SK-N-SH (cell line): ENCODE measurements around the gene C15orf61. TPM values are rescaled to one million over a fixed set of nuclear protein-coding genes. Genes with fewer than 3 reads are reported as not detected.

Experiments
- CTCF ChIA-PET: fragments of 300-600, 350-600 bp; formaldehyde crosslinking; extraction: SDS; loops from one replicate; lab custom pipeline; 2021; lab: Yijun Ruan, JAX
- POLR2A ChIA-PET: fragments of 350-600 bp; sonication (Branson Sonifier 250); formaldehyde crosslinking; extraction: SDS; loops from one replicate; lab custom pipeline; 2020; ENCODE audit warnings: antibody characterized with exemption, inconsistent platforms; lab: Yijun Ruan, JAX
- DNase-seq: peaks from one replicate; pipeline ENCODE4 v3.0.0; 2012
- H2AFZ ChIP-seq: fragments of 200-600 bp; sonication (generic); 2 replicates; pipeline ENCODE4 v1.8.1; 2016; ENCODE audit warnings: antibody characterized with exemption, mild to moderate bottlenecking, low read depth
- H3F3A ChIP-seq: fragments of 200-600 bp; sonication (generic); replicated peaks from 2 replicates; pipeline ENCODE3; 2016; ENCODE audit warnings: antibody characterized with exemption, mild to moderate bottlenecking; ENCODE audit not compliant: insufficient read depth
- H3K27ac ChIP-seq, 2 experiments: fragments of 200-500 bp in 1 of 2; fragments of 200-600 bp in 1 of 2; sonication (Bioruptor generic) in 1 of 2; sonication (generic), shearing (Covaris generic) in 1 of 2; 2 replicates each; pipeline versions ENCODE4 v1.5.1 to v1.6.1; 2014 to 2016; ENCODE audit warnings: low read depth in 2 of 2, inconsistent platforms in 1 of 2, low read length in 1 of 2, mild to moderate bottlenecking in 1 of 2, mixed read lengths in 1 of 2
- H3K27me3 ChIP-seq: fragments of 200-600 bp; sonication (generic), shearing (Covaris generic); 2 replicates; pipeline ENCODE4 v1.6.1; 2016; ENCODE audit warnings: mixed run types; ENCODE audit not compliant: insufficient read depth
- H3K36me3 ChIP-seq, 2 experiments: fragments of 200-500 bp in 1 of 2; fragments of 200-600 bp in 1 of 2; sonication (Bioruptor generic) in 1 of 2; sonication (generic) in 1 of 2; replicated peaks in 1 of 2; 2 replicates each; pipeline versions ENCODE3 to v1.5.1; 2014 to 2016; ENCODE audit warnings: low read length in 1 of 2, mild to moderate bottlenecking in 1 of 2; ENCODE audit not compliant: insufficient read depth in 2 of 2, control insufficient read depth in 1 of 2
- H3K4me1 ChIP-seq, 2 experiments: fragments of 200-500 bp in 1 of 2; fragments of 200-600 bp in 1 of 2; sonication (Bioruptor generic) in 1 of 2; sonication (generic), shearing (Covaris generic) in 1 of 2; 2 replicates each; pipeline versions ENCODE4 v1.5.1 to v1.6.1; 2014 to 2016; ENCODE audit warnings: low read depth in 1 of 2, low read length in 1 of 2, mixed run types in 1 of 2; ENCODE audit not compliant: insufficient read depth in 2 of 2, control insufficient read depth in 1 of 2
- H3K4me2 ChIP-seq: fragments of 200-600 bp; sonication (generic), shearing (Covaris generic); 2 replicates; pipeline ENCODE4 v1.6.1; 2017; ENCODE audit warnings: mixed run types
- H3K4me3 ChIP-seq, 2 experiments: fragments of 200-500 bp in 1 of 2; fragments of 200-600 bp in 1 of 2; sonication (Bioruptor generic) in 1 of 2; sonication (generic), shearing (Covaris generic) in 1 of 2; 2 replicates each; pipeline versions ENCODE4 v1.5.1 to v1.8.1; 2014 to 2016; ENCODE audit warnings: low read depth in 2 of 2, inconsistent platforms in 1 of 2, low read length in 1 of 2, mild to moderate bottlenecking in 1 of 2, mixed read lengths in 1 of 2, moderate library complexity in 1 of 2
- H3K79me2 ChIP-seq: fragments of 200-600 bp; sonication (generic); 2 replicates; pipeline ENCODE4 v1.8.1; 2017; ENCODE audit warnings: mild to moderate bottlenecking; ENCODE audit not compliant: insufficient read depth
- H3K9ac ChIP-seq: fragments of 200-600 bp; sonication (generic); 2 replicates; pipeline ENCODE4 v1.6.1; 2017; ENCODE audit warnings: mixed run types
- H3K9me2 ChIP-seq: fragments of 200-600 bp; sonication (generic); 2 replicates; pipeline ENCODE4 v1.6.1; 2017; ENCODE audit warnings: mixed run types
- H3K9me3 ChIP-seq: fragments of 200-600 bp; sonication (generic); 2 replicates; pipeline ENCODE4 v1.6.1; 2017; ENCODE audit warnings: mixed run types, mild to moderate bottlenecking, moderate library complexity
- H4K20me1 ChIP-seq: fragments of 200-600 bp; sonication (generic); 2 replicates; pipeline ENCODE4 v1.6.1; 2017; ENCODE audit warnings: mild to moderate bottlenecking, mixed run types; ENCODE audit not compliant: insufficient read depth
- CHD2 ChIP-seq: fragments of 150-350 bp; IDR thresholded peaks from 2 replicates; pipeline ENCODE4 v1.6.1; 2018; ENCODE audit warnings: low read length; ENCODE audit not compliant: partially characterized antibody
- ELF1 ChIP-seq: IDR thresholded peaks from 2 replicates; pipeline ENCODE4 v1.4.0; 2012
- EP300 ChIP-seq, 2 experiments: IDR thresholded peaks; 2 replicates each; pipeline versions ENCODE4 v1.4.0 to v1.6.1; 2012; ENCODE audit warnings: borderline replicate concordance in 1 of 2, low read depth in 1 of 2, low read length in 1 of 2
- FOXJ3 ChIP-seq: sonication (generic); formaldehyde crosslinking; IDR thresholded peaks from 2 replicates; pipeline ENCODE4 v1.5.1; 2020; ENCODE audit warnings: mild to moderate bottlenecking, missing genetic modification reagents
- FOXM1 ChIP-seq: IDR thresholded peaks from 2 replicates; pipeline ENCODE4 v1.4.0; 2012; ENCODE audit warnings: low read depth, mild to moderate bottlenecking
- GABPA ChIP-seq: IDR thresholded peaks from 2 replicates; pipeline ENCODE4 v1.4.0; 2012; ENCODE audit warnings: low read depth, mild to moderate bottlenecking
- JUND ChIP-seq: IDR thresholded peaks from 2 replicates; pipeline ENCODE4 v1.4.0; 2012
- MEF2A ChIP-seq: IDR thresholded peaks from 2 replicates; pipeline ENCODE4 v1.4.0; 2012; ENCODE audit warnings: low read depth, borderline replicate concordance
- MXI1 ChIP-seq: IDR thresholded peaks from 2 replicates; pipeline ENCODE4 v1.6.1; 2012; ENCODE audit warnings: mild to moderate bottlenecking, low read depth, low read length, improper control_type of control experiment
- NRF1 ChIP-seq: IDR thresholded peaks from 2 replicates; pipeline ENCODE4 v1.6.1; 2012; ENCODE audit warnings: low read depth, mild to moderate bottlenecking, low read length
- PBX3 ChIP-seq: IDR thresholded peaks from 2 replicates; pipeline ENCODE4; 2012
- POLR2AphosphoS5 ChIP-seq: IDR thresholded peaks from 2 replicates; pipeline ENCODE4 v1.6.1; 2012; ENCODE audit warnings: low read depth, low read length
- RAD21 ChIP-seq: IDR thresholded peaks from 2 replicates; pipeline ENCODE4 v1.6.1; 2012; ENCODE audit warnings: mild to moderate bottlenecking, low read length
- RCOR1 ChIP-seq: fragments of 150-350 bp; IDR thresholded peaks from 2 replicates; pipeline ENCODE4 v1.6.1; 2017; ENCODE audit warnings: antibody characterized with exemption, low read length
- RFX5 ChIP-seq: IDR thresholded peaks from 2 replicates; pipeline ENCODE4 v1.6.1; 2012; ENCODE audit warnings: mild to moderate bottlenecking, improper control_type of control experiment, low read length
- RXRA ChIP-seq: IDR thresholded peaks from 2 replicates; pipeline ENCODE4 v1.4.0; 2012; ENCODE audit warnings: low read depth, mild to moderate bottlenecking, borderline replicate concordance
- SIN3A ChIP-seq: IDR thresholded peaks from 2 replicates; pipeline ENCODE4 v1.6.1; 2012; ENCODE audit warnings: low read depth, mild to moderate bottlenecking, low read length, moderate library complexity, borderline replicate concordance
- SMC3 ChIP-seq: IDR thresholded peaks from 2 replicates; pipeline ENCODE4 v1.6.1; 2012; ENCODE audit warnings: low read depth, low read length, improper control_type of control experiment
- TAF1 ChIP-seq: IDR thresholded peaks from 2 replicates; pipeline ENCODE4 v1.6.1; 2012; ENCODE audit warnings: low read depth, mild to moderate bottlenecking, low read length, moderate library complexity, borderline replicate concordance
- TEAD4 ChIP-seq: IDR thresholded peaks from 2 replicates; pipeline ENCODE4 v1.4.0; 2012; ENCODE audit warnings: mild to moderate bottlenecking, borderline replicate concordance; ENCODE audit not compliant: insufficient read depth
- WGBS: methylation state at CpG from one replicate; pipeline ENCODE4 v1.1.6; 2017; ENCODE audit warnings: low lambda C conversion rate; 5-methylcytosine and 5-hydroxymethylcytosine counted together
- polyA plus RNA-seq, 3 experiments: library from polyadenylated mRNA; depleted of rRNA; stranded (reverse); fragments of >200 nt; gene quantifications; 2 replicates each; pipeline ENCODE4 v1.2.3, GENCODE V29; 2012
- TF ChIP-seq, protein P1 (sequence below): IDR thresholded peaks from 2 replicates; pipeline ENCODE4 v1.4.0; 2012; ENCODE audit warnings: low read depth
- TF ChIP-seq, protein P2 (sequence below): fragments of 150-350 bp; IDR thresholded peaks from 2 replicates; pipeline ENCODE4 v1.6.1; 2016; ENCODE audit warnings: mild to moderate bottlenecking, low read depth, low read length
- TF ChIP-seq, protein P3 (sequence below): fragments of 150-350 bp; IDR thresholded peaks from 2 replicates; pipeline ENCODE4 v1.6.1; 2017; ENCODE audit warnings: antibody characterized with exemption, low read length, low read depth, borderline replicate concordance

C15orf61 gene
- polyA plus RNA-seq, 1 of the 3 experiments (the other 2 are of a cell fraction) = 4.0 TPM

DNA sequence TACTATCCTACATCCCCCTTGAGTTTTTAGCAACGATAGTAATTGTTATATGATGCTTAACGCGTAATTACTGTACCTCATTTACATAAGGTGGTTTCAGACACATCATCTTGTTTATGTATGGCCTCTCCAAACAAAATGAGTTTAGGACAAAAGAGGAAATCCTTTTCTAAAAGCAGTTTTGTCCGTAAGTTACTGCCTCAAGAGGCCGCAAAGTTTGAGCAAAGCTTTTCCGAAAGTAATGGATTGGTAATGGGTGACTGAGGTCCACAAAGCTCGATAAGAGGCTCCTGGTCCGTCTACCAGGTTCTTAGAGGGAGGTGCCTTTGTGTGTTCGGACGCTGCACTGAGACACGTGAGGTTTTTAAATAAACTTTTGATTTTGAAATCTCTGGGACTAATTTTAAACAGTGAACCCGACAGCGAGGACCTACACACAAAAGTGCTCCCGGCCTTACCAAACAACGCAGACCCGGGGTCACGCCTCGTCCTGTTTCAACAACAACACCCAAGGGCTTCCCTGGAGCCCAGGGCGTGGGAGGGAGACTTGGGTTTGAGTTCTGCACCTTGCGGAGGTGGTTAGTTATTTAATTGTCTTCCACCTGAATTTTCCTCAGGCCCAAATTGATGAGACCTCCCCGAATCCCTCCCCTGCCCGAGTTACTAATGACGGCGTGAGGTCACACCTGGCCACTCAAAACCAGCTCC is 456 bp upstream of the C15orf61 start:
- peaks cover 41% of the 10 kb centered on the region for H3K79me2 ChIP-seq
- peaks cover 12 to 20% of the 10 kb centered on the region in 2 experiments; a peak in 3 of 4 replicates for H3K4me1 ChIP-seq
- WGBS = 32% methylated on average over 23 of the region's 24 CpGs
- peak overlapping the region; percentile 92 for H2AFZ ChIP-seq
- TF ChIP-seq CHD2 = peak; percentile 32
- no peak for TF ChIP-seq POLR2AphosphoS5
- H3K4me3 ChIP-seq = peak overlapping the region; percentile 82
- ChIA-PET POLR2A (interaction anchor here (0.6 to 1.6 kb wide), 5 partner anchors 19 to 313 kb away, joined by 3 to 5 read pairs (median 3); partner anchors contain the start of gene MAP2K5), CTCF (interaction anchor here (1.2 to 1.8 kb wide), 2 partner anchors 93 to 574 kb away, joined by 3 to 5 read pairs; no protein-coding TSS in a partner anchor)
- H3K9me3 ChIP-seq = no peaks in the 10 kb centered on the region
- H3K9ac ChIP-seq = peak overlapping the region; percentile 52; the same call in 1 of the 2 replicates
- DNase-seq = no peak
- H3F3A ChIP-seq = peaks cover 12% of the 10 kb centered on the region
- H3K27ac ChIP-seq = peak overlapping the region; percentile 90 to 93
- H3K4me2 ChIP-seq = peak overlapping the region; percentile 90
- no peaks in the 10 kb centered on the region for H3K36me3 ChIP-seq
- no peaks in the 10 kb centered on the region for H3K9me2 ChIP-seq
- H4K20me1 ChIP-seq = no peaks in the 10 kb centered on the region
- H3K27me3 ChIP-seq = no peaks in the 10 kb centered on the region

- Histone ChIP-seq H3K4me2 (peak overlapping the region; percentile 90), H4K20me1 (no peaks in the 10 kb centered on the region), H3K9me2 (no peaks in the 10 kb centered on the region), H3K4me1 (peaks cover 12 to 20% of the 10 kb centered on the region in 2 experiments; a peak in 3 of 4 replicates), H3K79me2 (peaks cover 48% of the 10 kb centered on the region), H2AFZ (peak overlapping the region; percentile 75), H3K27me3 (no peaks in the 10 kb centered on the region), H3K9me3 (no peaks in the 10 kb centered on the region), H3K36me3 (peaks cover 5% of the 10 kb centered on the region in 2 experiments), H3F3A (peaks cover 12% of the 10 kb centered on the region), H3K9ac (peak overlapping the region; percentile 80), H3K27ac (peak overlapping the region; percentile 90 to 93), H3K4me3 (peak overlapping the region; percentile 82)
- DNase-seq = peak; percentile 27
- CTCF ChIA-PET = interaction anchor here (0.9 to 1.8 kb wide), 11 partner anchors 8 to 575 kb away, joined by 3 to 5 read pairs (median 4); partner anchors contain the start of gene MAP2K5
- POLR2A ChIA-PET = interaction anchor here (1.3 to 1.6 kb wide), 3 partner anchors 20 to 311 kb away, joined by 3 to 5 read pairs (median 4); partner anchors contain the start of gene MAP2K5
- WGBS = 1% methylated on average over 16 of the region's 23 CpGs
- TF ChIP-seq FOXJ3 (CRISPR knock-in tag) (no peak; the same call in 1 of the 2 replicates), MEF2A (0 out of 2 replicates have a peak, but pooled peaks have one; percentile 21), RFX5 (no peak), JUND (no peak), EP300 (IDR thresholded peaks at IDR 0.05; ENCODE audit: borderline replicate concordance in 1 of 2, low read depth in 1 of 2, low read length in 1 of 2) (no peak), RCOR1 (no peak), MXI1 (peak; percentile 4; the same call in 1 of the 2 replicates), RXRA (no peak), TEAD4 (no peak), PBX3 (no peak), SMC3 (no peak), RAD21 (no peak), SIN3A (no peak), ELF1 (no peak), FOXM1 (no peak), TAF1 (no peak), NRF1 (peak; percentile 48), GABPA (no peak)
- TF ChIP-seq, protein P1, sequence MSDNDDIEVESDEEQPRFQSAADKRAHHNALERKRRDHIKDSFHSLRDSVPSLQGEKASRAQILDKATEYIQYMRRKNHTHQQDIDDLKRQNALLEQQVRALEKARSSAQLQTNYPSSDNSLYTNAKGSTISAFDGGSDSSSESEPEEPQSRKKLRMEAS = no peak
- TF ChIP-seq, protein P2, sequence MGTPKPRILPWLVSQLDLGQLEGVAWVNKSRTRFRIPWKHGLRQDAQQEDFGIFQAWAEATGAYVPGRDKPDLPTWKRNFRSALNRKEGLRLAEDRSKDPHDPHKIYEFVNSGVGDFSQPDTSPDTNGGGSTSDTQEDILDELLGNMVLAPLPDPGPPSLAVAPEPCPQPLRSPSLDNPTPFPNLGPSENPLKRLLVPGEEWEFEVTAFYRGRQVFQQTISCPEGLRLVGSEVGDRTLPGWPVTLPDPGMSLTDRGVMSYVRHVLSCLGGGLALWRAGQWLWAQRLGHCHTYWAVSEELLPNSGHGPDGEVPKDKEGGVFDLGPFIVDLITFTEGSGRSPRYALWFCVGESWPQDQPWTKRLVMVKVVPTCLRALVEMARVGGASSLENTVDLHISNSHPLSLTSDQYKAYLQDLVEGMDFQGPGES = no peak
- TF ChIP-seq, protein P3, sequence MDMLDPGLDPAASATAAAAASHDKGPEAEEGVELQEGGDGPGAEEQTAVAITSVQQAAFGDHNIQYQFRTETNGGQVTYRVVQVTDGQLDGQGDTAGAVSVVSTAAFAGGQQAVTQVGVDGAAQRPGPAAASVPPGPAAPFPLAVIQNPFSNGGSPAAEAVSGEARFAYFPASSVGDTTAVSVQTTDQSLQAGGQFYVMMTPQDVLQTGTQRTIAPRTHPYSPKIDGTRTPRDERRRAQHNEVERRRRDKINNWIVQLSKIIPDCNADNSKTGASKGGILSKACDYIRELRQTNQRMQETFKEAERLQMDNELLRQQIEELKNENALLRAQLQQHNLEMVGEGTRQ = no peak
Observed at GRCh38 chr15:67521783-67522568, 1.0 kb downstream of the C15orf61 start.
